ENCODE measurements around the gene SPSB1. TPM values are rescaled to one million over a fixed set of nuclear protein-coding genes. Genes with fewer than 3 reads are reported as not detected.

The SPSB1 gene
- total RNA-seq, 1 experiment from 2014 or later = 2.9 TPM

DNA sequence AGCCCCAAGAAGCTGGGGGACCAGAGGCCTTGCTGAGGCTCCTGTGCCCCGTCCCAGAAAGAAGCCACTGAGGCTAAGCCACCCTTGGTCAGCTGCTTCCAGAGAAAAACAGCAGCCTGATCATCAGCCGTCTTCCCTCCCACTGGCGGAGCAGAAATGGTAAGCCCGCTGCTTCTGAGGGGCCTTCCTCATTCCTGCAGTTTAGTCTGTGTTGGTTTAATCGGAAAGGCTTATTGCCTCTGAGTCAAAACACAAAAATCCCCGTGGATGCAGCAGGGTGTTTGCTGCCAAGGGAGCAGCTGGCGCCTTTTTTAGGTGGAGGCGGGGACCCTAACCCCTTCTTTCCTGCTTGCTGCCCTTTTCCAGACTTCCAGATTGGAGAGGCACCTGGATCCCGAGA lies 33.9 kb downstream of the SPSB1 start:
- no peaks in the 10 kb centered on the region for H4K20me1 ChIP-seq (ENCODE audit: control insufficient read depth, insufficient read depth, insufficient read length)

More for the DNA sequence above, 33.9 kb downstream of the SPSB1 start:
- Histone ChIP-seq H3K23me2 (ENCODE audit: insufficient read length, low read depth, low read length, poor library complexity, severe bottlenecking) (no peaks in the 10 kb centered on the region), H2BK15ac (ENCODE audit: low read depth, low read length) (no peak overlapping the region), H3K27ac (ENCODE audit: insufficient read length, low read depth, low read length) (no peak overlapping the region), H2BK20ac (ENCODE audit: low read depth, low read length, poor library complexity, severe bottlenecking) (no peak overlapping the region), H2BK120ac (ENCODE audit: low read depth, low read length, poor library complexity, severe bottlenecking) (no peak overlapping the region), H3K4ac (ENCODE audit: low read depth, low read length) (no peak overlapping the region), H2AK5ac (ENCODE audit: insufficient read length, low read length) (no peak overlapping the region), H4K5ac (ENCODE audit: insufficient read length, low read depth, low read length) (no peak overlapping the region), H3K9me3 (ENCODE audit: control insufficient read depth, low read depth, low read length) (no peaks in the 10 kb centered on the region), H4K91ac (ENCODE audit: insufficient read length, low read depth, low read length) (no peak overlapping the region), H2BK5ac (ENCODE audit: insufficient read length, low read length) (no peak overlapping the region), H3K79me2 (ENCODE audit: insufficient read depth, low read length) (no peaks in the 10 kb centered on the region), H3K79me1 (ENCODE audit: insufficient read depth, low read depth, low read length, poor library complexity, severe bottlenecking) (no peaks in the 10 kb centered on the region), H2AFZ (ENCODE audit: low read length) (no peak overlapping the region), H3K9ac (ENCODE audit: extremely low read depth, insufficient read length, low read length) (no peak overlapping the region), H3K4me1 (ENCODE audit: insufficient read depth, low read length) (no peaks in the 10 kb centered on the region), H3K4me2 (ENCODE audit: insufficient read depth, insufficient read length, low read length) (no peak overlapping the region), H3K18ac (ENCODE audit: insufficient read length, low read depth, low read length) (no peak overlapping the region), H3T11ph (ENCODE audit: low read length) (no peak overlapping the region), H2BK12ac (ENCODE audit: insufficient read length, low read depth, low read length) (no peak overlapping the region), H4K8ac (replicated peaks; ENCODE audit: insufficient read length, low read depth, low read length) (no peak overlapping the region), H3K56ac (ENCODE audit: insufficient read length, low read depth, low read length) (no peak overlapping the region), H3K27me3 (ENCODE audit: insufficient read depth, low read length) (no peaks in the 10 kb centered on the region), H3K23ac (ENCODE audit: insufficient read length, low read depth, low read length) (no peak overlapping the region), H3K14ac (ENCODE audit: insufficient read depth, low read length) (no peak overlapping the region)
- TF ChIP-seq CTCF (conservative IDR thresholded peaks at IDR 0.05) = no peak
- no peaks in the 10 kb centered on the region; the same call in none of the 2 replicates for H3K27me3 Mint-ChIP-seq (ENCODE audit: low read depth)
- no peak overlapping the region for H3K4me3 Mint-ChIP-seq
- H3K36me3 Mint-ChIP-seq (ENCODE audit: insufficient read depth in 1 of 3, low read depth in 3 of 3) = no peaks in the 10 kb centered on the region
- H3K9me3 Mint-ChIP-seq = no peaks in the 10 kb centered on the region
- no CpG with 5 or more reads among the region's 9 CpGs for WGBS (ENCODE audit: extremely low coverage, insufficient read length, low lambda C conversion rate)
- peaks cover 7 to 19% of the 10 kb centered on the region in 2 experiments for H3K4me1 Mint-ChIP-seq
- no peak for DNase-seq
- peak overlapping the region in 1 of 3 experiments; percentile 44; a peak in 1 of 7 replicates for H3K27ac Mint-ChIP-seq

All from H9 (cell line).